Activated T-cell treated with anti-CD3 and anti-CD28 coated beads, Interleukin-2, amount 50 U/mL, for 72 hours (primary cell): ENCODE results near the gene VMAC. TPM values are rescaled to one million over a fixed set of nuclear protein-coding genes. Genes with fewer than 3 reads are reported as not detected.

Experiments
- ATAC-seq, 2 donors: fragments of 150-1000 bp; cut with Tn5 transposase; replicated peaks in 1 of 2; 2 replicates each; pipeline ENCODE4 v1.10.0; 2021; ENCODE audit warnings: moderate library complexity in 2 of 2, mild to moderate bottlenecking in 1 of 2
- DNase-seq, 2 donors: peaks; one replicate each; pipeline ENCODE4 v3.0.0; 2021 to 2022; ENCODE audit warnings: mixed read lengths in 1 of 2
- H3K27ac Mint-ChIP-seq: one replicate; pipeline ENCODE4 v1.8.0; 2022; ENCODE audit warnings: mild to moderate bottlenecking, moderate library complexity, mixed read lengths
- H3K27me3 Mint-ChIP-seq: one replicate; pipeline ENCODE4 v1.8.0; 2022; ENCODE audit warnings: low read depth, mixed read lengths
- H3K36me3 Mint-ChIP-seq, 2 donors: one replicate each; pipeline ENCODE4 v1.8.0; 2022; ENCODE audit warnings: mixed read lengths in 2 of 2, mild to moderate bottlenecking in 1 of 2; ENCODE audit not compliant: insufficient read depth in 2 of 2
- H3K4me1 Mint-ChIP-seq: one replicate; pipeline ENCODE4 v1.8.0; 2022; ENCODE audit warnings: low read depth, mixed read lengths
- H3K4me3 Mint-ChIP-seq, 2 donors: one replicate each; pipeline ENCODE4 v1.8.0; 2022; ENCODE audit warnings: mild to moderate bottlenecking in 2 of 2, mixed read lengths in 2 of 2, moderate library complexity in 2 of 2
- H3K9me3 Mint-ChIP-seq, 2 donors: one replicate each; pipeline ENCODE4 v1.8.0; 2022; ENCODE audit warnings: mixed read lengths in 2 of 2
- total RNA-seq, 2 donors: library from RNA; stranded (reverse); gene quantifications; one replicate each; pipeline ENCODE4 v1.2.3, GENCODE V29; 2022

The VMAC gene
- total RNA-seq, 2 donors from 2014 or later, result 8.7 to 10.5 TPM

DNA sequence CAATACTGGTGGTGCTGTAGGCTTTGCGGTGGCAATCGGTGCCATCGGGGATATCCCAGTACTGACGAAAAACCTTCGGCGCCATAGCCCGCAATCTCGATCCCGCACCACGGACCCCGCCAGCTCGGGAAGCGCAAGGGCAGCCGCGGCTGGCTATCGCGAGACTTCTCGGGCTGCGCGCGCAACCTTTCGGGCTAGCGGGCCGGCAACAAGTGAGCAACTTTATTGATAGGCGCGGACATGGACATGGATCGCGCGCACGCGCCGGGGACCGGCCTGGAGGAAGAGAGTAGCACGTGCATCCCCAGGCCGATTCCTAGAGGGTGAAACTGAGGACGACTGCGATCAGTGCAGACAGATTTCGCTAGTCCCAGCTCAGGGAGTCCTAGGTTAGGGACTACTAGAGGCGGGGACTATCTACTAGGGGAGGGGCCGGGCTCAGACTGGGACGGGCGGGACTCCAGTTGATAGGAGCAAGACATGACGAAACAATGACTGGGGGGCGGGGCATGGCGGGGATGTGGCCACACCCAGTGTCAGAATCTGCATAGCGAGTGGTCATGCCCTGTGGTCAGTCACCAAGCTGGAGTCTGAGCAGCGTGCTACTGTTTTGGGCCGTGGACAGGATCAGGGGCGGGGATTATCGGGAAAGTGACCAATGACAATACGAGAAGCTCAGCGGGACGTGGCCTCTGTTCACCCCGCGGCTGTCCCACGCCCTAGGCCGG is 884 bp upstream of the VMAC start, which contains the start of gene NDUFA11:
NDUFA11 (minus strand) TSS at position 167 of the 728 bp plus-strand sequence; CDS start at position 85, 82 bp downstream.
- DNase-seq, result peak; percentile 97
- Mint-ChIP-seq H3K27ac (peak within 1 kb of the TSS; percentile 96), H3K9me3 (no peaks in the 10 kb centered on the region), H3K4me3 (peak within 1 kb of the TSS; percentile 96 to 99), H3K36me3 (peaks cover 6 to 16% of the 10 kb centered on the region in 2 donors), H3K4me1 (peaks cover 48% of the 10 kb centered on the region), H3K27me3 (no peaks in the 10 kb centered on the region)
- peak; percentile 62 to 64 for ATAC-seq

DNA sequence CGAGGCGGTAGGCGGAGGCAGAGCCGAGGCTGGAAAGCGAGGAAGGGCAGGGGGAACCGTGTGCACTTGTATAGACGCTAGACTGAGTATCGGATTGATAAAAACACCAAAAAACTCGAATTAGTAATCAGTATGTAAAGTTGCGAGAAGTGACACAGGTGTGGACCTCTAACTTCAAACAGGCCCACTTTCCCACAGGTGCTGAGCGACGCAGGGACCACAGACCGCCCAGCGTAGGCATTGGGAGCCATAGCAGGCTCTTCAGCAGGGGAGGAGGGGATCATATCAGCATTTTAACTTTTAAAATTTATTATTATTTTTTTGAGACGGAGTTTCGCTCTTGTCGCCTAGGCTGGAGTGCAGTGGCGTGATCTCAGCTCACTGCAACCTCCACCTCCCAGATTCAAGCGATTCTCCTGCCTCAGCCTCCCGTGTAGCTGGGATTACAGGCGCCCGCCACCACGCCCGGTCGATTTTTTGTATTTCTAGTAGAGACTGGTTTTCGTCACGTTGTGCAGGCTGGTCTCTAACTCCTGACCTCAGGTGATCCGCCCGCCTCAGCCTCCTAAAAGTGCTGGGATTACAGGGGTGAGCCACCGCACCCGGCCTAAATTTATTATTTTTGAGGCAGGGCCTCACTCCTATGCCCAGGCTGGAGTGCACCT is 574 bp downstream of the VMAC start:
- DNase-seq, result no peak
- no peaks in the 10 kb centered on the region for H3K9me3 Mint-ChIP-seq
- peaks cover 43% of the 10 kb centered on the region for H3K4me1 Mint-ChIP-seq
- ATAC-seq, result no peak
- peak overlapping the region; percentile 65 for H3K27ac Mint-ChIP-seq
- H3K4me3 Mint-ChIP-seq, result peak overlapping the region; percentile 96 to 99
- H3K36me3 Mint-ChIP-seq, result peaks cover 6 to 12% of the 10 kb centered on the region in 2 donors
- no peaks in the 10 kb centered on the region for H3K27me3 Mint-ChIP-seq

DNA sequence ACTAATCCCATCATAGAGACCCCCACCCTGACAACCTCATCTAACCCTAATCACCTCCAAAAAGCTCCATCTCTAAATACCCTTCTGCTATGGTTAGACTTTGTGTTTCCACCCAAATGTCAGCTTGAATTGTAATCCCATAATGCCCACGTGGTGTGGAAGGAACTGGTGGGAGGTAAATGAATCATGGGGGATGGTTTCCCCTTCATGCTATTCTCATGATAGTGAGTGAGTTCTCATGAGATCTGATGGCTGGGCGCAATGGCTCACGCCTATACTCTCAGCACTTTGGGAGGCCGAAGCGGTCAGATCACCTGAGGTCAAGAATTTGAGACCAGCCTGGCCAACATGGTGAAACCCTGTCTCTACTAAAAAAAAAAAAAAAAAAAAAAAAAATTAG is 2.6 kb downstream of the VMAC start:
- Mint-ChIP-seq H3K4me3 (peak overlapping the region in 1 of 2 donors; percentile 62), H3K36me3 (peaks cover 6 to 8% of the 10 kb centered on the region in 2 donors), H3K27ac (peak overlapping the region; percentile 7), H3K9me3 (no peaks in the 10 kb centered on the region), H3K4me1 (peaks cover 24% of the 10 kb centered on the region), H3K27me3 (no peaks in the 10 kb centered on the region)
- no peak for ATAC-seq
- DNase-seq, result peak; percentile 15 to 16

DNA sequence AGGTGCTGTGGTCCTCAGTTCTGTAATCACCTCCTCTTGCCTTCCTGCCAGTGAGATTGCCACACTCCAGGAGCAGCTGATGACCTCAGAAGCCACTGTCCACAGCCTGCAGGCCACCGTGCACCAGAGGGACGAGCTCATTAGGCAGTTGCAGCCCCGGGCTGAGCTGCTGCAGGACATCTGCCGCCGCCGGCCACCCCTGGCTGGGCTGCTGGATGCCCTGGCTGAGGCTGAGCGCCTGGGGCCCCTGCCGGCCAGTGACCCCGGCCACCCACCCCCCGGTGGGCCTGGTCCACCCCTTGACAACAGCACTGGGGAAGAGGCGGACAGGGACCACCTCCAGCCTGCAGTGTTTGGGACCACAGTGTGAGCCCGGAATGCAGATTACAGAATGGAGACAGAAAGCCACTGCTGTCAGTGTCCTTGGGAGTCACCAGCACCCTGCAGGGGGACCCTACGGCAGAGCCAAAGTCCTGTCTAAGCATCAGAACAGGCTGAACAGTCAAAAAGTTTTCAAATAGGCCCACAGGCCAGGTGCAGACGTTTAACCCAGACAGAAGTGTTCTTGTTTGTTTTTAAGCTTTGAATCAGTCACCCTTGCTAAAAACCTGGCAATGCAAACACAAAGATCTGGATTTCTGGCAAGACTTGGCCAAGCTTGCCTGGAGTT is 4.2 kb downstream of the VMAC start:
- Mint-ChIP-seq H3K27ac (no peak overlapping the region), H3K4me1 (peaks cover 15% of the 10 kb centered on the region), H3K4me3 (no peak overlapping the region), H3K27me3 (no peaks in the 10 kb centered on the region), H3K36me3 (no peaks in the 10 kb centered on the region), H3K9me3 (no peaks in the 10 kb centered on the region)
- no peak for ATAC-seq
- no peak for DNase-seq

DNA sequence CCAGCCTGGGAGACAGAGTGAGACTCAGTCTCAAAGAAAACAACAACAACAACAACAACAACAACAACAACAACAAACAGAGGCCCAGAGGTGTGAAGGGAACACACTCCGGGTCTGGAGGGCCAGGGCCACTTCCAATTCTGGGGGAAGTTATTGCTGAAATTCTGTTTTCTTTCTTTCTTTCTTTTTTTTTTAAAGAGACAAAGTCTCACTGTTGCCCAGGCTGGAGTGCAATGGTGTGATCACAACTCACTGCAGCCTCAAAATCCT is 5.9 kb downstream of the VMAC start:
- H3K36me3 Mint-ChIP-seq, result no peaks in the 10 kb centered on the region
- H3K4me3 Mint-ChIP-seq, result no peak overlapping the region
- no peak for DNase-seq
- ATAC-seq, result no peak
- no peaks in the 10 kb centered on the region for H3K9me3 Mint-ChIP-seq
- H3K27me3 Mint-ChIP-seq, result no peaks in the 10 kb centered on the region
- peaks cover 15% of the 10 kb centered on the region for H3K4me1 Mint-ChIP-seq
- no peak overlapping the region for H3K27ac Mint-ChIP-seq

DNA sequence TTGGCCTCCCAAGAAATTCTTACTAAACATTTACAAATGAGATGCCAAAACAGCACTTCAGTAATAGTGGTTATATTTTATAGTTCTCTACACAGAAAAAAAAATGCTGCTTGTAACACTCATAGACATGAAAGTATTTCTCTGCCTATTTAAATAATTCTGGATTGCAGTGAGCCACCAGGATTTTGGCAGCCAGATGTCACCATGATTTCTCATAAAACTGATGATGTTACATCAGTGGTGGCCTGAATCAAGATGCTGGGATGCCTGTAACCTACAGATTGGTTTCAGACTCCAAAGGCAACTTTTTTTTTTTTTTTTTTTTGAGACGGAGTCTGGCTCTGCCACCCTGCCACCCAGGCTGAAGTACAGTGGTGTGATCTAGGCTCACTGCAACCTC is 6.7 kb downstream of the VMAC start:
- no peak overlapping the region for H3K27ac Mint-ChIP-seq
- H3K9me3 Mint-ChIP-seq, result no peaks in the 10 kb centered on the region
- H3K4me1 Mint-ChIP-seq, result peaks cover 9% of the 10 kb centered on the region
- H3K4me3 Mint-ChIP-seq, result no peak overlapping the region
- no peaks in the 10 kb centered on the region for H3K36me3 Mint-ChIP-seq
- ATAC-seq (no peak), DNase-seq (no peak)
- no peaks in the 10 kb centered on the region for H3K27me3 Mint-ChIP-seq

DNA sequence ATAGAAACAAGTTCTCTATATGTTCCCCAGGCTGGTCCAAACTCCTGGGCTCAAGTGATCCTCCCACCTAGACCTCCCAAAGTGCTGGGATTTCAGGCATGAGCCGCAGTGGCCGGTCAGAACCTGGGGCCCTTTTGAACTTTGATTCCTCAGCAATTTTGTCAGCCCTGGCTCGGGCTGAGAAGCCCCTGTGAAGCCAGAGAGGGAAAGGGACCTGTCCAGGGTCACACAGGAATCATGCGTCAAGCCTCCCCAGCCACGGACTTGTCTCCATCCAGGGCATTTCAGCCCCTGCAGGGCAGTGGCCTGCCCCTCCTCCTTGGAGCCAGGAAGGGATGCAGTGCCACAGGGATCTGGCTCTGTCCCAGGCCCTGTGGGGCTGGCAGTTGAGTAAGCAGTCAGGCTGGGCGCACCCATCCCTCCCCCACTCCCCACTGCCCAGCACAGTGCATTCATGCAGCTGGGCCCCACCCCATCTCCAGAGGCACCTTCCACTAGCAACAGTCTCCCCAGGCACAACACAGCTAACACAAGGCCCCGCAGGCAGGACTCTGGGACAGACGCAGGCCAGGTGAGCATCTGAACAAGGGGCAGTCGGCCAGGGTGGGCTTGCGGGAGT is 9.2 kb downstream of the VMAC start, which contains the start of gene CAPS:
CAPS (plus strand) TSS at position 516 of the 619 bp plus-strand sequence. CDS start 153 bp downstream, outside the sequence.
- Mint-ChIP-seq H3K4me3 (no peak within 1 kb of the TSS), H3K36me3 (peaks cover 0 to 3% of the 10 kb centered on the region in 2 donors), H3K27ac (no peak within 1 kb of the TSS), H3K27me3 (no peaks in the 10 kb centered on the region), H3K4me1 (no peaks in the 10 kb centered on the region), H3K9me3 (no peaks in the 10 kb centered on the region)
- DNase-seq (no peak), ATAC-seq (no peak)

DNA sequence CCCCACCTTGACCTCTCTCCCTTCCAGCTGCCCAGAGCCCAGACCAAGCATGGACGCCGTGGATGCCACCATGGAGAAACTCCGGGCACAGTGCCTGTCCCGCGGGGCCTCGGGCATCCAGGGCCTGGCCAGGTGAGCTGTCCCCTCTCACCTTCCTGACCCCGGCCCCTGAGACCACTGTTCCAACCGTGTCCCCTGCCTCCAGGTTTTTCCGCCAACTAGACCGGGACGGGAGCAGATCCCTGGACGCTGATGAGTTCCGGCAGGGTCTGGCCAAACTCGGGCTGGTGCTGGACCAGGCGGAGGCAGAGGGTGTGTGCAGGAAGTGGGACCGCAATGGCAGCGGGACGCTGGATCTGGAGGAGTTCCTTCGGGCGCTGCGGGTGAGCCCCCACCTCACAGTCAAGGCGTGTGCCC is 9.7 kb downstream of the VMAC start:
- no peak for DNase-seq
- H3K27ac Mint-ChIP-seq, result no peak overlapping the region
- H3K4me1 Mint-ChIP-seq, result no peaks in the 10 kb centered on the region
- no peaks in the 10 kb centered on the region for H3K27me3 Mint-ChIP-seq
- no peak for ATAC-seq
- peaks cover 0 to 3% of the 10 kb centered on the region in 2 donors for H3K36me3 Mint-ChIP-seq
- no peak overlapping the region for H3K4me3 Mint-ChIP-seq
- H3K9me3 Mint-ChIP-seq, result no peaks in the 10 kb centered on the region

DNA sequence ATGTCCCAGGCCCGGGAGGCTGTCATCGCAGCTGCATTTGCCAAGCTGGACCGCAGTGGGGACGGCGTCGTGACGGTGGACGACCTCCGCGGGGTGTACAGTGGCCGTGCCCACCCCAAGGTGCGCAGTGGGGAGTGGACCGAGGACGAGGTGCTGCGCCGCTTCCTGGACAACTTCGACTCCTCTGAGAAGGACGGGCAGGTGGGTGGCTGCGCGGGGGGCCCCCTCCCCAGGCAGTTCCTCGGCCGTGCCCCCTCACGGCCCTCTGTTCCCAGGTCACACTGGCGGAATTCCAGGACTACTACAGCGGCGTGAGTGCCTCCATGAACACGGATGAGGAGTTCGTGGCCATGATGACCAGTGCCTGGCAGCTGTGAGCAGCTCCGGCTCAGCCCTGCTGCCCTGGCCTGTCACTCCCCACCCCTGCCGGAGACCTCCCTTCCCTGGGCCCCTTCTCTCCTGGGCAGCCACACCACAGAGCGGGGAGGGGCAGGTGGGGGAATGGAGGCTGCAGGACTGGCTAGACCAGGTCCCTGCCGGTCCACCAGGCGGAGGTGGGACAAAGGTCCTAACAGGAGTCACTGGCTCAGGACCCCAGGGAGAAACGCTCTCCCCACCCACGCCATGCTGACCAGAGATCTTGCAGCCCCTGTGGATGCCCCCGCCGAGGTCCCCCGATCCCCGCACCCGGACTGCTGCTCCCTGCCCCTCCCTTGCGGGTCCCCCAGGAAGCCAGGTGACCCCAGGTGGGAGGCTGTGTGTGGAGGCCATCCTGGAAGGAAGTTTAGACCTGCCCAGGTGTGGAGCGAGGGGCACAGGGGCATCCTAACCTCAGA is 10.5 kb downstream of the VMAC start:
- no peaks in the 10 kb centered on the region for H3K27me3 Mint-ChIP-seq
- H3K4me1 Mint-ChIP-seq, result no peaks in the 10 kb centered on the region
- DNase-seq, result no peak
- H3K4me3 Mint-ChIP-seq, result no peak overlapping the region
- peaks cover 0 to 6% of the 10 kb centered on the region in 2 donors for H3K36me3 Mint-ChIP-seq
- H3K9me3 Mint-ChIP-seq, result no peaks in the 10 kb centered on the region
- H3K27ac Mint-ChIP-seq, result no peak overlapping the region
- no peak for ATAC-seq

DNA sequence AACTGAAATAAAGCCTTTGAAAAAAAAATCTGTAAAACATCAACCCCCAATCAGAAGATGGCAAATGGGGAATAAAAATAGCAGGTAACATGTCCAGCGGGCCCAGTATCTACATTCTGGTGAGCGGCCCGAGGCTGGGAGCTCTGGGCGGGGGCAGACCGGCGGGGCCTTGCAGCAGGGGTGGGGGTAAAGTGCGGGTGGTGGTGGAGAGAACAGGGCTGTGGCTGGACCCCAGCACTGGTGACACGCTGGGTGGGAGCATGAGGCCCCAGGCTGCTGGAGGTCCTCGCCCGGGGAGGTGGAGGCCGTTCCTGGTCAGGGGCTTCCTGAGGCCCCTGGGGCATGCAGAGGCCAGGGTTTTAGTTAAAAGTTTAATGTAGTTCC is 11.1 kb downstream of the VMAC start:
- no peak for DNase-seq
- H3K27ac Mint-ChIP-seq, result no peak overlapping the region
- no peak overlapping the region for H3K4me3 Mint-ChIP-seq
- no peaks in the 10 kb centered on the region for H3K27me3 Mint-ChIP-seq
- ATAC-seq, result no peak
- H3K4me1 Mint-ChIP-seq, result no peaks in the 10 kb centered on the region
- peaks cover 0 to 6% of the 10 kb centered on the region in 2 donors for H3K36me3 Mint-ChIP-seq
- no peaks in the 10 kb centered on the region for H3K9me3 Mint-ChIP-seq

DNA sequence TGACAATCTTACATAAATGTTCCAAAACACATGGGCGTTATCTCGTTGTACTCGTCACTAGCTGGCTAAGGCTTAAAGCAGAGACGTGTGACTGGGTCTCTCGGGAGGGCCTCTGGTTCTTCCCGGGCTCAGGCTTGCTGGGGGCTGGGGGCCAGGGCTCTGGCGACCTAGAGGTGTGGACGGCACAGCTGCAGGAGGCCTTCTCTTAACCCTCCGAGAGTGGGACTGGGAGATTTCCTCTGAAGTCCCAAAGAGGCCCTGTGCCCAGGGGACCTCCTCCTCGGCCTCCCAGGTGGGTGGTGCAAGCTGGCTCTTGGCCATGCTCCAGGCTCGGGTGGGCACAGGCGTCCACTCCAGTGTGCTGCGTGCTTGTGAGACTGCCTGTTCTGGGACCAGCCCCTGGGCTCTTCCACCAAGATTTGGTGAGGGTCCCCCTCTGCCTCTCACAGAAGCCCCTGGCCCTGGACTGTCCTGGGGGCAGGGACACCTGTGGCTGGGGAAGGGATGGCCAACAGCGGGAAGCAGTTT is 11.6 kb downstream of the VMAC start:
- Mint-ChIP-seq H3K4me1 (no peaks in the 10 kb centered on the region), H3K27ac (no peak overlapping the region), H3K36me3 (peaks cover 0 to 6% of the 10 kb centered on the region in 2 donors), H3K4me3 (no peak overlapping the region), H3K27me3 (no peaks in the 10 kb centered on the region), H3K9me3 (no peaks in the 10 kb centered on the region)
- ATAC-seq, result no peak
- DNase-seq, result no peak

DNA sequence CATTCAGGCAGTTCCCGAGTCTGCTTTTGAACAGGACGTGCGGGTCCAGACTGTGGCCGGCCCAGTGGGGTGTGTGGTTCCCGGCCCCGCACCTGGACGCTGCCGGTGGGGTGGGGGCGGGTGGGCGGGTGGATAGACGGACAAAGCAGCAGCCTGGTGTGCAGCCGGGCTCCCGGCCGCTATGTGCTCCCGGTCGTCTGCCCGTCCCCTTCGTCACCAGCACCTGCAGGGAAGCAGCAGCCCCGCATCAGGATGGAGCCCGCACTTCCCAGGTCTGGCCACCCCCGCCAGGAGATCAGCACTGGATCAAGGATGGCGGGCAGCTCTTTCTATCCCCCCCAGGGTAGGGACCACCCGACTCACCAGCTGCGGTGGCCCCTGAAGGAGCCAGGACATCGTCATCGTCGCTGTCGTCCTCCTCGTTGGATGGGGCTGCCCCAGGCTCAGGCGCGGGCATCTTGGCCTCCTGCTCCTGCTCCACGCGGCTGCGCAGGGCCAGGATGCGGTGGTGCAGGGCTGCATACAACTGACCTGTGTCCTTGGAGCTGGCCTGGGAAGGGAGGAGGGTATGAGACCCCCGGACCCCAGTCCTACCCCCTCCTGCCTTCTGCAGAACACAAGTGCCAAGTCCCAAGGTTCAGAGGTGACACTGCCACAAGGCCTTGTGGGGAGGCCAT is 12.9 kb downstream of the VMAC start:
- Mint-ChIP-seq H3K4me3 (no peak overlapping the region), H3K36me3 (peaks cover 0 to 7% of the 10 kb centered on the region in 2 donors), H3K27ac (no peak overlapping the region), H3K4me1 (no peaks in the 10 kb centered on the region), H3K9me3 (no peaks in the 10 kb centered on the region), H3K27me3 (no peaks in the 10 kb centered on the region)
- no peak for ATAC-seq
- no peak for DNase-seq
